Gastrocnemius medialis (tissue), 4 donors: ENCODE measurements around the gene MEGF10. TPM values are rescaled to one million over a fixed set of nuclear protein-coding genes. Genes with fewer than 3 reads are reported as not detected.

Source experiments
- ATAC-seq, 2 donors: fragments of 150-250 bp; one replicate each; pipeline ENCODE4 v1.9.1; 2016
- DNase-seq, 2 donors: peaks; one replicate each; pipeline ENCODE4 v3.0.0-alpha.2; 2019
- H3K27ac ChIP-seq, 4 donors: fragments of 200-600 bp; sonication (generic); 1 replicate in 1 of 4; 2 replicates in 3 of 4; pipeline ENCODE4 v1.5.1; 2016 to 2018; ENCODE audit warnings: mild to moderate bottlenecking in 2 of 4, moderate library complexity in 1 of 4
- H3K27me3 ChIP-seq, 3 donors: fragments of 200-600 bp; sonication (generic) in 2 of 3; 1 replicate in 1 of 3; 2 replicates in 2 of 3; pipeline versions ENCODE4 v1.5.1 to v1.6.0; 2016 to 2019; ENCODE audit warnings: mild to moderate bottlenecking in 1 of 3, moderate library complexity in 1 of 3
- H3K36me3 ChIP-seq, 2 donors: fragments of 200-600 bp; sonication (generic) in 1 of 2; one replicate each; pipeline ENCODE4 v1.5.1; 2017 to 2018
- H3K4me1 ChIP-seq, 2 donors: fragments of 200-600 bp; sonication (generic) in 1 of 2; one replicate each; pipeline ENCODE4 v1.5.1; 2016 to 2017; ENCODE audit warnings: mild to moderate bottlenecking in 2 of 2
- H3K4me3 ChIP-seq, 4 donors: fragments of 200-600 bp; sonication (generic) in 3 of 4; 1 replicate in 1 of 4; 2 replicates in 3 of 4; pipeline ENCODE4 v1.5.1; 2016 to 2019; ENCODE audit warnings: mild to moderate bottlenecking in 2 of 4
- H3K9me3 ChIP-seq, 3 donors: fragments of 200-600 bp; sonication (generic) in 2 of 3; 1 replicate in 1 of 3; 2 replicates in 2 of 3; pipeline ENCODE4 v1.5.1; 2016 to 2019
- CTCF ChIP-seq, 5 experiments: fragments of 450-650 bp in 3 of 5; fragments of 200-600 bp in 2 of 5; sonication (generic) in 2 of 5; IDR thresholded peaks in 4 of 5; conservative IDR thresholded peaks in 1 of 5; 1 replicate in 4 of 5; 2 replicates in 1 of 5; pipeline ENCODE4 v1.5.1; 2016 to 2019; ENCODE audit warnings: antibody characterized with exemption in 5 of 5, mild to moderate bottlenecking in 3 of 5, moderate library complexity in 3 of 5
- POLR2A ChIP-seq, 2 donors: fragments of 450-650 bp; IDR thresholded peaks; one replicate each; pipeline ENCODE4 v1.6.1; 2017; ENCODE audit warnings: antibody characterized with exemption in 2 of 2, mild to moderate bottlenecking in 2 of 2, moderate library complexity in 2 of 2
- in situ Hi-C, 4 donors: fragments of 200-750 bp; cut with MboI; loops; one replicate each; pipeline versions ENCODE4 v1.15.0 to v1.8.0; 2017; ENCODE audit warnings: low sequenced_read_pairs in 4 of 4
- intact Hi-C: fragments of 100-400 bp; cut with DNase I; formaldehyde crosslinking; loops from one replicate; pipeline ENCODE4 v1.15.1; 2023; ENCODE audit warnings: low total_unique reads
- total RNA-seq, 4 donors: library from RNA; depleted of rRNA; stranded (reverse); fragments of >200 nt; gene quantifications; one replicate each; pipeline versions ENCODE4 v1.1.0 to v1.2.3, GENCODE V29; 2016

The MEGF10 gene
- total RNA-seq, 4 donors from 2014 or later = 6.7 to 25.4 (median 15.7) TPM

- Histone ChIP-seq H3K4me3 (no peak overlapping the region), H3K9me3 (no peaks in the 10 kb centered on the region), H3K4me1 (no peaks in the 10 kb centered on the region), H3K27ac (no peak overlapping the region), H3K27me3 (no peaks in the 10 kb centered on the region), H3K36me3 (no peaks in the 10 kb centered on the region)
- in situ Hi-C loops (loop anchor here (5.0 to 10.0 kb wide), 4 partner anchors 137 to 197 kb away; no protein-coding TSS in a partner anchor), intact Hi-C loops (no loop called here)
- TF ChIP-seq CTCF (IDR thresholded peaks at IDR 0.05 in 4 of 5, conservative IDR thresholded peaks at IDR 0.05 in 1 of 5) (no peak), POLR2A (IDR thresholded peaks at IDR 0.05) (no peak)
- DNase-seq (no peak), ATAC-seq (no peak)
Measured at GRCh38 chr5:127297348-127298035, 6.9 kb downstream of the MEGF10 start.

- Histone ChIP-seq H3K4me1 (no peaks in the 10 kb centered on the region), H3K9me3 (no peaks in the 10 kb centered on the region), H3K36me3 (no peaks in the 10 kb centered on the region), H3K4me3 (no peak overlapping the region), H3K27ac (no peak overlapping the region), H3K27me3 (no peaks in the 10 kb centered on the region)
- TF ChIP-seq POLR2A (IDR thresholded peaks at IDR 0.05) (no peak), CTCF (IDR thresholded peaks at IDR 0.05 in 4 of 5, conservative IDR thresholded peaks at IDR 0.05 in 1 of 5) (no peak)
- ATAC-seq (no peak), DNase-seq (no peak)
- in situ Hi-C loops = loop anchor here (5.0 to 10.0 kb wide), 4 partner anchors 137 to 197 kb away; no protein-coding TSS in a partner anchor
- intact Hi-C loops = no loop called here
Measured at GRCh38 chr5:127298036-127298429, 7.4 kb downstream of the MEGF10 start.

- DNase-seq = no peak
- in situ Hi-C loops (loop anchor here (5.0 to 10.0 kb wide), 4 partner anchors 136 to 196 kb away; no protein-coding TSS in a partner anchor), intact Hi-C loops (no loop called here)
- Histone ChIP-seq H3K4me1 (no peaks in the 10 kb centered on the region), H3K36me3 (no peaks in the 10 kb centered on the region), H3K27me3 (no peaks in the 10 kb centered on the region), H3K9me3 (no peaks in the 10 kb centered on the region), H3K4me3 (no peak overlapping the region), H3K27ac (no peak overlapping the region)
- no peak for ATAC-seq
- TF ChIP-seq CTCF (IDR thresholded peaks at IDR 0.05 in 4 of 5, conservative IDR thresholded peaks at IDR 0.05 in 1 of 5) (no peak), POLR2A (IDR thresholded peaks at IDR 0.05) (no peak)
Measured at GRCh38 chr5:127298656-127299055, 8.1 kb downstream of the MEGF10 start.

GRCh38 chr5:127299678-127300077 lies 9.1 kb downstream of the MEGF10 start:
- intact Hi-C loops (no loop called here), in situ Hi-C loops (loop anchor here (5.0 to 25.0 kb wide), 5 partner anchors 135 to 462 kb away; no protein-coding TSS in a partner anchor)
- Histone ChIP-seq H3K36me3 (no peaks in the 10 kb centered on the region), H3K4me1 (no peaks in the 10 kb centered on the region), H3K4me3 (no peak overlapping the region), H3K9me3 (no peaks in the 10 kb centered on the region), H3K27ac (no peak overlapping the region), H3K27me3 (no peaks in the 10 kb centered on the region)
- no peak for ATAC-seq
- TF ChIP-seq CTCF (IDR thresholded peaks at IDR 0.05 in 4 of 5, conservative IDR thresholded peaks at IDR 0.05 in 1 of 5) (no peak), POLR2A (IDR thresholded peaks at IDR 0.05) (no peak)
- no peak for DNase-seq
